Iris pigment epithelial cell (primary cell): Measurements from ENCODE around the gene COL18A1.
"Not testable (repeated sequence)": the region's sequence is repeated elsewhere in the genome, so short reads cannot be mapped to it uniquely, and the experiment has no call there.

Source experiments
- DNase-seq: peaks from one replicate; pipeline ENCODE4 v3.0.0-alpha.2; 2011; ENCODE audit warnings: low read depth

Gene COL18A1

DNA sequence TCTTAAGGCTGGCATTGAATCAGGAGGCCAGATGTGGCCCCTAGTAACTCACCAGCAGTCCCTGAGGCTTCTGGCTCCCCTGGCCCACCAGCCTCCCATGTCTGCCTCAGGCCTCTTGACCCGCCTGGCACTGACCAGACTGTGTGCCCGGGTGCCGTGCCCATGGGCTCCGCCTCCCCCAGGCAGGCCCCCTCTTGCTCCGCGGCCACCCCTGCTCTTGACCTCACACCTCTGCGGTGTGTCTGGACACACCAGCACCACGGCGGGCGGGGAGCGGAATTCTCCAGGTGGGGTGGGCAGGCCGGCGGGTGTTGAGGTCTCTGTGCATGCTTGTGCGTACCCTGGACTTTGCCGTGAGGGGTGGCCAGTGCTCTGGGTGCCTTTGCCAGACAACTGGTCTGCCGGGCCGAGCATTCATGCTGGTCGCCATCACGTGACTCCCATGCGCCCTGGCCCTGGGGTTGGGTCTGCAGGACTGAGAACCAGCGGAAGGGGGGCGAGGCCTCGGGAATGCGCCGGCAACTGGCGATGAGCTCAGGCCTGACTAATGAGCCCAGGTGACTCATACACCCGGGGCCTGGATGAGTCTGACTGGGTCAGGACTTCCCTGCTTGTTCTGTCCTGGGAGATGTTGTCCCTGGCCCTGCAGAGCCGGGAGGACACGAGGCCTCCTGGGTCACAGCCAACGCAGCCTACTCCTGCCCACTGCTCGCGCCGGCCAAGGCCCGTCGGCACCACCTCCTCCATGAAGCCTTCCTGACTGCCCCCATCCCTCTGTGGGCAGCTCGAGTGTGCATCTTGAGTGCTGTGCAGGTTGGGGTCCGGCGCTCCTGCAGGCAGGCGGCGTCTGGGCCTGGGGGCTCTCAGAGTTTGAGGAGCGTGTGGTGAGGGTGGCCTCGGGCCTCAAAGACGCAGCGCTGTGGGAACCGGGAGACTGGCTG lies 22.6 kb downstream of the COL18A1 start:
- DNase-seq = peak; percentile 97

DNA sequence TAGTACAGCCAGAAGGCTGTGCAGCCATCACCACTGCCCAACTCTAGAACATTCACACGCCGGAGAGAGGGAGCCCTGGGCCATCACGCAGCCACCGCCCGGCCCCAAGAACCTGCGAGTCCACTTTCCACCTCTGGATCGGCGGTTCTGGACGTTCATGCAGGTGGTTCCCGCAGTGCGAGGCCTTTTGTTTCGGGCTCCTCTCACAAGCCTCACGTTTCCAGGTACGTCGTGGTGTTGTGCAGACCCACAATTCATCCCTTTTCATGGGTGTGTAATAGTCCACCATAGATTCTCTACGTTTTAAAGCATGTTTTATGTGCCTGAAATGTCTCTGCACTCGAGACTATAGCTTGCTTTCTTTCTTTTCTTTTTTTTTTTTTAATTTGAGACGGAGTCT lies 23.6 kb downstream of the COL18A1 start:
- no peak for DNase-seq

DNA sequence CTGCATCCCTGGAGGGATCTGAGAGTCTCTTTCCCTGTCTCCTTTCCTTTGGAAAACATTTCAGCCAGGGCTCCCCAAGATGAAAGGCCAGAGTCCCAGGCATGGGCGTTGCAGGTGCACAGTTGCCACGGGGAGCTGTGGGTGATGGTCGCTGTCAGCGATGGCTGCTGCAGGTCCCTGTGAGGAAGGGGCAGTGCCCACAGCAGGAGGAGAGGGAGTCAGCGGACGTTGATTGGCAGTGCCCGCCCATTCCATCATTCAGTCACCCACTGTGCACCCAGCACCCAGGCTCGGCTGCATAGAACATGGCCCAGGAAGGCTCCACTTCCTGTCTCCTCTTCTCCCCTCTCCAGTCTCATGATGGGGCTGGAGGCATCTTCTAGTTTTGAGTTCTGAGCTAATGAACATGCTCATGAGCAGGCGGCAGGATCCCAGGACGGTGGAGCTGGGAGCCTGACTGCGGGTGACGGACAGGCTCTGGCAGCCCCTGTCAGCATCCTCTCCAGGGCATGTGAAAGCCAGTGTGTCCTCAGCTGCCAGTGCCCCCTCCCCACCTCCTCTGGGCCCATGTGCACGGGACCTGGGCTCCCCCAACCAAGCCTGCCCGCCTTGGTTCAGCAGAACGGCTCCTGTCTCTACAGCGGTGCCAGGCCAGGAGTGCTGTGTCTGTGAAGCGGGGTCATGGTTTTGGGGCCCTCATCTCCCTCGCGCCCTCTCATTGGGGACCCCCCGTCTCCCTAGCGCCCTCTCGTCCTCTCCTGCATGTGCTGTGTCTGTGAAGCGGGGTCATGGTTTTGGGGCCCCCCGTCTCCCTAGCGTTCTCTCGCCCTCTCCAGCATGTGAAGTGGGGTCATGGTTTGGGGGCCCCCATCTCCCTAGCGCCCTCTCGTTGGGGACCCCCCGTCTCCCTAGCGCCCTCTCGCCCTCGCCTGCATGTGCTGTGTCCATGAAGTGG lies 24.5 kb downstream of the COL18A1 start:
- DNase-seq = no peak

- DNase-seq = peak; percentile 91
Observed at GRCh38 chr21:45430521-45431501, 25.8 kb downstream of the COL18A1 start.

- DNase-seq = peak; percentile 39
Observed at GRCh38 chr21:45431781-45432572, 27.0 kb downstream of the COL18A1 start.

GRCh38 chr21:45432575-45433255 lies 27.8 kb downstream of the COL18A1 start:
- DNase-seq = peak; percentile 66

DNA sequence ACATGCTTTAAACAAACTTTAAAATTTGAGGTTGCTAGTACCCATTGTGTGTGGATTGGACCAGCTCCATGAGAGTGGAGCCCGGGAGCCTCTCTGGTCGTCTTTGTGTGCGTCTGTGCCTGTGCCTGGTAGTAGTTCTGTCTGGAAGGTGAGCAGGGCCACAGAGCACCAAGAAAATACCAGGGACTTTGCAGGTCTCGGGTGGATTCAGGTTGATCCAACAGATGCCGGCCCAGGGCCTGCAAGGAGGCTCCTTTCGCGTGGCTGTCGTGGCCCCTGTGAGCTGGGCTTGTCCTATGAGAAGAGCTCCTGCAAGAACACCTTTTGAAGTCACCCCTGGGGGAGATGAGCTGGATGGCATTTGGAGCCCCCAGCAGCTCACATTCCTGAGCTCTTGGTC lies 28.3 kb downstream of the COL18A1 start:
- no peak for DNase-seq

GRCh38 chr21:45433911-45434644 lies 29.1 kb downstream of the COL18A1 start:
- no peak for DNase-seq

DNA sequence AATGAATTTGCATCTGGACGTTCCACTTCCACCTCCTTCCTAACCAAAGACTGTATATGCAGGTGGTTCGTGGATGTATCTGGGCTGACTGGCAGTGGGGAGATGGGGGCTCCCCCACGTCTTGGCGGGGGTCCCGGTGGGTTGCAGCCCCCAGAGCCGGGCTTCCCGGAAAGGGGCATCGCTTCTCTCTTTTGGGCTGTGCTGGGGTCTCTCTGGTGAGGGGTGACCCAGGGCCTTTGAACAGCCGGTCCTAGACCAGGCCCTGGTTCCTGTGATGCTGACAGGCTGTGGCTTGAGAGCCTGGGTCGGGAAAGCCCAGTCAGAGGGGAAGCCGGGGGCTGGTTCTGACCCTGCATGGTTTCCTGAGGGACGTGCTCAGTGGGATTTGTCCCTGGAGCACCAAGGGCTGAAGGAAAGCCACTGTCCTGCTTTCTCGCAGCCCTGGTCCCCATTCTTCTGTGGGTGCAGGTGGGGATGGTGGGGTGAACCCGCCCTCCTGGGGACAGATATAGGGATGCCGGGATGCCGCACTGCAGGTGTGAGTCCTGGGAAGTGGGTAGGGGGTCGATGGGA lies 29.8 kb downstream of the COL18A1 start:
- DNase-seq = no peak

DNA sequence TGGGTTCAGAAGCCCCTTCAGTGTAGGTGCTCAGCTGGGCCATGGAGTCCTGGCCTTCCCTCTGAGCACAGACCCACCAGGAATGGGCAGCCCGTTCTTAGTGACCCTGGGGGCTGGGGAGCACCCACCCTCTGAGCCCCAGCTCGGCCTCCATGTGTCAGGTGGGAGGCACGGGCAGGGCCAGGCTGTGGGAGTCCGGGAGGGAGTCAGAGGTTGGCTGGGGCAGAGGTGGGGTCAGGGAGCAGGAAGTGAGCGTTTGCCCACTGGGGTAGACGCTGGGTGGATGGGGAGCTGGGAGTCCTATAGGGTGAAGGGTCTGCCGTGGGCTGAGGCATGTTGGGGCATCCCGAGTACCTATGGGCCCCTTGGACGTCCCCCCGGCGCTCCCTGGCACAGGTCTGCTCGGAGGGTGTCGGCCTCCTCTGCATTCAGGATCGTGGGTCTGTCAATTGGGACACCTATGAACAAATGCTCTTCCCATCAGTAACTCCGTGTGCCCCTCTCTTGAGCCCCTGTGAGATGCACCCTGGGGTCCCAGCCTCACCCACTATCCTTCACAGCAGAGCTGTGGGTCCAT lies 30.5 kb downstream of the COL18A1 start:
- no peak for DNase-seq

- DNase-seq = no peak
Observed at GRCh38 chr21:45436351-45437065, 31.5 kb downstream of the COL18A1 start.

GRCh38 chr21:45437844-45438243 lies 32.9 kb downstream of the COL18A1 start:
- DNase-seq = not testable (repeated sequence)

DNA sequence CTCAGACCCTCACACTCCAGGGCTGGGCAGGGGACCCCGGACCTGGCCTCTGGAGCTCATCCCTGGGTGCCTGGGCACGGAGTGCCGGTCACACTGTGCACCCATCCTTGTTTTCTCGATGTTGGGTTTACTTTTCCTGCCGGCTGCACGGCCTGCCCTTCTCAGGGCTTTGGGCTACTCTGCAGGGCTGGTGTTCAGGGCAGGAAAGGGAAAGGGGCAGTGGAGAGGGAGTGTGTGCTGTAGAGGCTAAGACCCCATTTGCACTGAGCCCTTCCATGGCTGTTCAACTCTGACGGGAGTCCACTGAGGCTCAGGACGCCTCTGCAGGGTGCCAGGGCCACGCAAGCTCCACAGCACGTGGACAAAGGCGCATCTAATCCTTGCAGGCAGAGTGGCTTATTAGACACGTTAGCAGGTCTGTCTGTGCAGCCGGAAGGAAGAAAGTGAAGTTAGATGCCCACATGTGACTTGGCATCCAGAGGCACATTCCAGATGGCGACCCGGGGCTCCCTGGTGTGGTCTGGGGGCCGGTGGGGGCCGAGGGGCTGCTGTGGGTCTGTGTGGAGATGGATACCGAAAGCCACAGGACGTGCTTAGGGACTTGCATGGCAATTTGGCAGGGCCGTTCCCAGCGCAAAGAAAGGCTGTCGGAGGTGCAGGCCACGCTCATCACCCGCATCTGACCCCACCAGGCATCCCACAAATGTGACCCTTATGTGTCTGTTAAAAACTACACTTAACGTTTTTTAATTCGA lies 33.6 kb downstream of the COL18A1 start:
- DNase-seq = no peak

GRCh38 chr21:45439161-45439872 lies 34.4 kb downstream of the COL18A1 start:
- peak; percentile 91 for DNase-seq

DNA sequence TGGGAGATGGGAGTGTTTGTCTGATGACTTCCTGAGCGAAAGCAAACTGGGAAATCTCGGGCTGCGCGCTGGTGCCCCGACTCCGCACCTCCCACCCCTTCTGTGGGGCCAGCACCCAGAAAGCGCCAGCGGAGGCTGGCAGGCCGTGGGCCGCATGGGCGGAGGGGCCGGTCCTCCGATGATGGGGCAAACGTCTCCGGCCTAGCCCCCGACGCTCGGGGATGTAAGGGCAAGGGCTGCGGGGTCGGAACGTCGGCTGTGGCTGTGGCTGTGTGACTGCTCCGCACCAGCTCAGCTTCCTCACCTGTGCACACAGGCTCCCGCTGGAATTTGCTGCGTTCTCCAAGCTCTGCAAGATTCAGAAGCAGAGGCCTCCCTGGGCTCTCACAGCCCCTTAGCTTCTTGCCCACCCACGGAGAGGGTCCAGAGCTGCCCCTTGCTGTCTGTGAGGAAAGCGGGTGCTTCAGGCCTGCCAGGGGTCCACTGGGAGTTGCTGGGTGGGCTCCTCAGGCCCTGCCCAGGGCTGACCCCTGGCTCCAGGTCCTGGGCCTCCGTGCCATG lies 35.0 kb downstream of the COL18A1 start:
- DNase-seq = no peak

- no peak for DNase-seq
Observed at GRCh38 chr21:45440736-45441350, 35.9 kb downstream of the COL18A1 start.
